Right cardiac atrium (tissue), 5 donors: ENCODE data around the gene MESD. TPM values are rescaled to one million over a fixed set of nuclear protein-coding genes. Genes with fewer than 3 reads are reported as not detected.

Experiments
- ATAC-seq, 2 donors: fragments of 200-7000 bp; cut with Tn5 transposase; one replicate each; pipeline versions ENCODE4 v1.8.0 to v1.9.1; 2020; ENCODE audit warnings: moderate library complexity in 2 of 2, mild to moderate bottlenecking in 1 of 2
- DNase-seq, 3 donors: peaks; one replicate each; pipeline ENCODE4 v3.0.0-alpha.2; 2020
- H3K27ac ChIP-seq: one replicate; pipeline ENCODE4 v1.5.1; 2013; ENCODE audit warnings: mild to moderate bottlenecking, low read length, control low read depth, moderate library complexity
- H3K27me3 ChIP-seq: one replicate; pipeline ENCODE4 v1.6.1; 2013; ENCODE audit not compliant: control insufficient read depth, insufficient read depth
- H3K4me1 ChIP-seq: one replicate; pipeline ENCODE4 v1.6.1; 2013; ENCODE audit warnings: low read length; ENCODE audit not compliant: control insufficient read depth, insufficient read depth
- H3K4me3 ChIP-seq: one replicate; pipeline ENCODE4 v1.5.1; 2013; ENCODE audit warnings: low read length, control low read depth
- H3K9me3 ChIP-seq: one replicate; pipeline ENCODE4 v1.6.1; 2013; ENCODE audit warnings: low read length; ENCODE audit not compliant: control insufficient read depth
- WGBS: extraction: QIAGEN DNeasy Blood & Tissue Kit; methylation state at CpG from one replicate; pipeline ENCODE4 v1.1.7; 2013; 5-methylcytosine and 5-hydroxymethylcytosine counted together
- intact Hi-C, 4 donors: fragments of 100-400 bp; cut with DNase I; formaldehyde crosslinking; loops; one replicate each; pipeline versions ENCODE4 v1.11.0 to v1.14.0; 2022 to 2023
- polyA plus RNA-seq: library from polyadenylated mRNA; stranded (reverse); fragments of 200-250 nt; gene quantifications from one replicate; pipeline ENCODE4 v1.2.3, GENCODE V29; 2013
- total RNA-seq, 4 donors: library from RNA; stranded (reverse); fragmentation: NEBNext Ultra II Directional; extraction: Animal tissue kit (Norgen Biotek cat#: 25700); gene quantifications; one replicate each; pipeline ENCODE4 v1.2.1, GENCODE V29; 2021
- donor health status: healthy with polysubstance abuse.
- donor health status: DM: no; HTN: yes; CAD: no.
- donor health status: DM: no; HTN: no; CAD: no.
- donor health status: DM: no; HTN: yes; CAD: no; lungs with severe emphysema.
- donor health status: DM: yes; HTN: yes; CAD: no.

MESD gene
- total and polyA plus RNA-seq, 5 donors, result 13.2 to 18.9 (median 16.4) TPM

DNA sequence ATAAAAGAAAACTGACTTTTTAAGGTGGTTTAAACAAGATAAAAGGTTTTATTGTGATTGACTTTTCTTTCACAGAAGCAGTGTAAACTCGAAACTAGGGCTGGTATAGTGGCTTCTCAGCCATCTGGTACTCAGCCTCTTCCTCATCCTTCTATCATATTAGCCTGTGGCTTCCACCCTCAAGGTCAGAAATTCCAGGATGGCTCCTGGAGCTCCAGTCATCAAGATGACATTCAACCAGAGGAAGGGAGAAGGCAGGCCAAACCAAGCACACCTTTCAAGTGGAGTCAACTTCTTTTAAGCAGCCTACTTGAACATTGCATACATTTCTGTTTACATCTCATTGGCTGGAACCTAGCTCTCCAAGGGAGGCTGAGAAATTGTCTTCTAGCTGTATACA lies 1.3 kb upstream of the MESD start:
- peaks cover 13% of the 10 kb centered on the region for H3K4me1 ChIP-seq
- no peak for ATAC-seq
- no peaks in the 10 kb centered on the region for H3K9me3 ChIP-seq
- WGBS, result 85% methylated on average over 1 of the region's 1 CpG
- DNase-seq, result no peak
- intact Hi-C loops, result loop anchor here in 2 of 4 donors (10.0 kb wide), 2 partner anchors 114 to 274 kb away; no protein-coding TSS in a partner anchor
- H3K27ac ChIP-seq, result peak overlapping the region; percentile 89
- H3K4me3 ChIP-seq, result no peak overlapping the region
- H3K27me3 ChIP-seq, result no peaks in the 10 kb centered on the region

DNA sequence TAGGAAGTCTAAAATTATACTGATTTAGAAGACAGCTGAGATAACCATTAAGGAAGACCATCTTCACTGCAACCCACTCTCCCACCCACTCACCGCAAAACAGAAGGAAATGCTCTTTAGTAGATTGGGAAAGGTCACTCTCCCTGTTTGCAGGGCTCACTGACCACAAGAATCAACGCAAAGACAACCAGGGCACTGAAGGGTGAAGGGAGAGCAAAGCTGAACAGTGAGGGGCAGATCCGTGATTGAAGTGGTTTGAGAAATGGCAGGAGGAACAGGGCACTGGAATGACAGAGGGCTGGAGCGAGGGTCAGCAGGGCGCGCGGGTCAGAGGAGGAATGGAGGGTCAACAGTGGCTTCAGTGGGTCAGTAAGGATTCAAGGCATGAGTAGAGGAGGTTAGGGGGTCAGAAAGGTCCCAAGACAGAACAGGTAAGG lies 520 bp downstream of the MESD start:
- Histone ChIP-seq H3K4me3 (peak overlapping the region; percentile 57), H3K27me3 (no peaks in the 10 kb centered on the region), H3K9me3 (no peaks in the 10 kb centered on the region), H3K27ac (peak overlapping the region; percentile 83), H3K4me1 (peaks cover 13% of the 10 kb centered on the region)
- ATAC-seq (no peak), DNase-seq (no peak)
- WGBS, result 0% methylated on average over 7 of the region's 7 CpGs
- intact Hi-C loops, result no loop called here

DNA sequence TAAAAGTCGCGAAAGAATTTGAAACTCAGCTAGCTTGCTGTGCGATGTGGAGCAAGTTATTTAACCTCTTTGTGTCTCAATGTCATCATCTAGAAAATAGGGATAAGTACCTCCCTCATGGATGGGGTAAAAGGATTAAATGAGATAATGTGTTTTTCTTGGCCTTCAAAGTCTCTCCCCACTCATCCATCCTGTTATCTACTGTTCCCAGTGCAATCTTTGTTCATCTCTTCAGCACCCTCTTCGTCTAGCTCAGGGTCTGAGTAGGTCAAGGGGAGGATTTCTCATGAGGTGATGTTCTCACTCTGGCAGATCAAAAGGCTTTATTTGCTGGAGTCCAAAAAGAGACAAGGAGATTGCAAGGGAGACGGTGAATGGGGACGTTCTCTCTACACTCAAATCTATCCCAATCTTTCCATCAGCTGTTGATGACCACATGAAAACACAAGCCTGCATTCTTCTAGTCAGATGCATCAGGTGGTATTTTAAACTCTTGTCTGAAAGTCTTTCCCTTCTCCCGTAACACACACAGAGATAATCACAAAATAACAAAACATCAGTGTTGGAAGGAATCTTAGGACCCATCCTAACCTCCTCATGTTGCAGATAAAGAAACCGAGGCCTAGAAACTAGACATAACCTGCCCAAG lies 1.3 kb downstream of the MESD start:
- WGBS, result 49% methylated on average over 8 of the region's 8 CpGs
- peaks cover 13% of the 10 kb centered on the region for H3K4me1 ChIP-seq
- peak overlapping the region; percentile 57 for H3K4me3 ChIP-seq
- no peaks in the 10 kb centered on the region for H3K9me3 ChIP-seq
- no peak overlapping the region for H3K27ac ChIP-seq
- ATAC-seq (no peak), DNase-seq (no peak)
- no peaks in the 10 kb centered on the region for H3K27me3 ChIP-seq
- intact Hi-C loops, result no loop called here

DNA sequence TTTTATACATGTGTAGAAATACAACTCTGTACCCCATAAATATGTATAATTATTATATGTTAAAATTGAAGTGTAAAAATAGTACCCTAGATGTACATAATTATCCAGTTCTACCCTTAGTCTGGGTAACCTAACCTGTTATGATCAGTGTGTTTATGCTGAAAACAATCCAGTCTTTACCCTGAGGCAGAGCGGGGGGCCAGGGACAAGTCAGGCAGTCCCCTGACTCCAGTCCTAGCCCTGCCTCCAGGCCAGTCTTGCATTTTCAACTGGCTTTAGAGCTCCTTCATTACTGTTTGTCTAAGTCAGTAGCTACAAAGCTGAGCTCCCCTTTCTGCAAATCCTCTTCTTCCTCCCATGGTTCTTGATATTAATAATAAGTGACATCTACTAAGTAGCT lies 3.1 kb downstream of the MESD start:
- no peak for ATAC-seq
- Histone ChIP-seq H3K4me1 (peaks cover 13% of the 10 kb centered on the region), H3K9me3 (no peaks in the 10 kb centered on the region), H3K27me3 (no peaks in the 10 kb centered on the region), H3K4me3 (no peak overlapping the region), H3K27ac (no peak overlapping the region)
- no peak for DNase-seq
- intact Hi-C loops, result no loop called here
- 100% methylated on average over 1 of the region's 1 CpG for WGBS

DNA sequence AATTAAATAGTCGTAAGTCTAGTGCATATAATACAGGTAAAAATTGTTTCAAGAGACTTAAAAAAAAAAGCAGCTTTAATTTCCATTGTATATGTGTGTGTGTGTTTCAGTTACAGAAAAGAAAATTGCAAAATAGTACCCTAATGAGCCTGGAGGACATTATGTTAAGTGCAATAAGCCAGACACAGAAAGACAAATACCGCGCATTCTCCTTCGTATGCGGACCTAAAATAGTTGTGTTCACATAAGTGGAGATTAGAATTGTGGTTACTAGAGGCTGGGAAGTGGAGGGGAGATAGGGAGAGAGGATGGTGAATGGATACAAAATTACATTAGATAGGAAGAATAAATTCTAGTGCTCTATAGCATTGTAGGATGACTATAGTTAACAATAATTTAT lies 3.6 kb downstream of the MESD start:
- intact Hi-C loops, result no loop called here
- Histone ChIP-seq H3K27me3 (no peaks in the 10 kb centered on the region), H3K4me3 (no peak overlapping the region), H3K27ac (no peak overlapping the region), H3K9me3 (no peaks in the 10 kb centered on the region), H3K4me1 (peaks cover 12% of the 10 kb centered on the region)
- 68% methylated on average over 5 of the region's 5 CpGs for WGBS
- DNase-seq (no peak), ATAC-seq (no peak)

DNA sequence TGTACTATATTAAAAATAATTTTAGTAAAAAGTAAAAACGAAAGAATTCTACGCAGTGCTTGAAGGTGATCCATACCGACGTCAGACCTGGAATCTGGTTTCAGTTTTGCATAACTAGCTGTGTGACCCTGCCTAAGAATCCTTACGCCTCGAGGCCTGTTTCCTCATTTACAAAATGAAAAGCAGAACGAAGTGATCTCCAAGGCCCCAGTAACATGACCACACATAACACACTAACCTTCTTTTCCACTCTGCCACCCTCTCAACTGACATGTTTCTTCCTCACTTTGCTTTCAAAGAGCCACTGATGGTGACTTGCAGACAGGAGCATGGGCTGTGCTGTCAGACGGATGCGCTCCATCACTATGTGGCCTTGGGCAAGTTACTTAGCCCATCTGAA lies 4.8 kb downstream of the MESD start:
- intact Hi-C loops, result no loop called here
- no peaks in the 10 kb centered on the region for H3K27me3 ChIP-seq
- H3K27ac ChIP-seq, result peak overlapping the region; percentile 3
- ATAC-seq (no peak), DNase-seq (no peak)
- H3K4me3 ChIP-seq, result no peak overlapping the region
- H3K4me1 ChIP-seq, result peaks cover 12% of the 10 kb centered on the region
- H3K9me3 ChIP-seq, result no peaks in the 10 kb centered on the region
- 70% methylated on average over 9 of the region's 9 CpGs for WGBS

DNA sequence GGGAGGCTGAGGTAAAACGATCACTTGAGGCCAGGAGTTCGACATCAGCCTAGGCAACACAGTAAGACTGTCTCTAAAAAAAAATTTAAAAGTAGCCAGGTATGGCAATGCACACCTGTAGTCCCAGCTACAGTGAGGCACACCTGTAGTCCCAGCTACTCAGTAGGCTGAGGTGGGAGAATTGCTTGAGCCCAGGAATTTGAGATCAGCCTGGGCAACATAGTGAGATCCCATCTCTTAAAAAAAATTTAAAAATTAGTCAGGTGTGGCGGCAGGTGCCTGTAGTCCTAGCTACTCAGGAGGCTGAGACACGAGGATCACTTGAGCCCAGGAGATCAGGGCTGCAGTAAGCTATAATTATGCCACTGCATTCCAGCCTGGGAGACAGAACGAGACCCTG lies 6.8 kb downstream of the MESD start:
- no peak overlapping the region for H3K27ac ChIP-seq
- WGBS, result 95% methylated on average over 5 of the region's 5 CpGs
- ATAC-seq (no peak), DNase-seq (no peak)
- no peaks in the 10 kb centered on the region for H3K27me3 ChIP-seq
- H3K4me1 ChIP-seq, result peaks cover 10% of the 10 kb centered on the region
- H3K4me3 ChIP-seq, result no peak overlapping the region
- H3K9me3 ChIP-seq, result no peaks in the 10 kb centered on the region
- intact Hi-C loops, result no loop called here

DNA sequence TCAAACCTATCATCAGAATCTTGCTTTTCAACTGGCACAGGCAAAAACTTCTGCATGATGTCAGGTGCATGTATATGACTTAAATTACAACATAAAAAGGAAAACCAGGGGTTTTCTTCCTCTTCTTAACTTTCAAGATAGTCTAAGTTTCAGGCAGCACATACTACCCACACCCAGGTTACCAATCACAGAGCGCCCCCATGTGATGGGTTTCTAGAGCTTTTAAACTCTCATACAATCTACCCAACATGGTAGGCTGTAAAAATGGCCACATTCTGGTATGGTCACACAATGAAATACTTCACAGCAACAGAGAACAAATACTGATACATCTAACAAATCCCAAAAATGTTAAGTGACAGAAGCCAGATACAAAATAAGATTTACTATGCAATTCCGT lies 7.4 kb downstream of the MESD start:
- no peak for DNase-seq
- Histone ChIP-seq H3K4me3 (no peak overlapping the region), H3K27me3 (no peaks in the 10 kb centered on the region), H3K4me1 (peaks cover 8% of the 10 kb centered on the region), H3K9me3 (no peaks in the 10 kb centered on the region), H3K27ac (no peak overlapping the region)
- WGBS, result 92% methylated on average over 2 of the region's 2 CpGs
- intact Hi-C loops, result no loop called here
- no peak for ATAC-seq

DNA sequence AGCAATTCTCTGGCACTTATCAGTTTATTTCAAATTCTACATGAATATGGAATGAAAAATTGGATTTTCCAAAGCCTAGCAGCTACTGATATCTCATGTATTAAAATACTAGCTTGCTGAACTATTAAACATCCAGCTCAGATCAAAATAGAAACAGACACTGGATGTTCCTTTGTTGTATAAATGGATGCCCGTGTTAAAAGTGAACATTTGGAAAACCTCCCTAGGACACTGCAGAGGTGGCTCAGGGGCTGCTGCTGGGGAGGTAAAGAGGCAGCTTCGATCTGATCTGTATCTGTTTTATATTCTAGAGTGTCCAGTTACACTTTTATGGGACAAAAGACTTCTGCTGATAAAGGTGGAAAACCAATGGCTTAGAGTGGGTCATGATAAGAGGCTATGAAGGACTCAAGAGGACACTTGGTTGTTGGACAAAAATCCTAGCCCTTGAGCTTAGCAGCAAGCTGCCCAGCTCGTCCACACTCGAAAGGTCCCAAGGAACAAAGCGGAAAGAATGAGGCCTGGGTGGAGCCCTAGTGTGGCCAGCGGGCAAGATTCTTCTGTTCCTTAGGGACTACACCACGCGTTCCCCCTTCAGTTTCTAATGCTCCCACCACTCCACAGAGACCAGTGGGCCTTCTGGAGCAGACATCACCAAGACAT lies 9.9 kb downstream of the MESD start:
- Histone ChIP-seq H3K4me1 (peaks cover 9% of the 10 kb centered on the region), H3K9me3 (no peaks in the 10 kb centered on the region), H3K27ac (peak overlapping the region; percentile 85), H3K27me3 (no peaks in the 10 kb centered on the region), H3K4me3 (no peak overlapping the region)
- intact Hi-C loops, result loop anchor here (10.0 kb wide), 3 partner anchors 285 to 525 kb away; no protein-coding TSS in a partner anchor
- peak in 1 of 2 donors; percentile 6 for ATAC-seq
- 76% methylated on average over 8 of the region's 8 CpGs for WGBS
- DNase-seq, result no peak

DNA sequence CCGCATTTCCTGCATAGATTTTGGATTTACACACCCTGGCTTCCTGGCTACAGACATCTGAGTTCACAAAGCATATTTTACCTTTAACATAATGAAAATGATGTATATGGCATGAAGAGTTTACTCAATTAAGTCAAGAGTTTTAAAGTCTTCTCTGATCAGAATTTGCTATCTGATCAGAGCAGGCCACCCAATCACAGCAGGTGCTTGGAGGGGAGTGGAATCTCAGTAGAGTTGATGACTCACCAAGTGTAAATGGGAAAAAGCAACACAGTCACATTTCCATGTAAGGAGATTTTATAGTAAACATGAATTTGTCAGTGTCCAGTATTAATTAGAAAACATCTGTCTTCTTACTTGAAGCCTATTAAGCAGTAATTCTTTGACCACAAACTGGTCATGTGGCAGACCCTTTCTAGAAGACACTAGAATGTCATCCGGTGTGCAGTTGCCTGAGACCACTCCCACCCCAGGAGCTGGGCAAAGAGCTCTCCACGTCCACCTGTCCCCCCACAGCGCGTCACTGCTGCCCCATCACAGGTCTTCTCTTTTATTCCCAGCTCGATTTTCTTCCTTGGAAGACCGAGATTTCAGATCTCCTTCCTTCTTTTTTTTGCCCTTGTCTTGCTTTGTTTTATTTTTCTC lies 10.8 kb downstream of the MESD start:
- Histone ChIP-seq H3K4me1 (peaks cover 9% of the 10 kb centered on the region), H3K27ac (peak overlapping the region; percentile 56), H3K9me3 (no peaks in the 10 kb centered on the region), H3K27me3 (no peaks in the 10 kb centered on the region), H3K4me3 (no peak overlapping the region)
- ATAC-seq (no peak), DNase-seq (no peak)
- WGBS, result 93% methylated on average over 7 of the region's 7 CpGs
- intact Hi-C loops, result loop anchor here (10.0 kb wide), 3 partner anchors 286 to 524 kb away; no protein-coding TSS in a partner anchor

DNA sequence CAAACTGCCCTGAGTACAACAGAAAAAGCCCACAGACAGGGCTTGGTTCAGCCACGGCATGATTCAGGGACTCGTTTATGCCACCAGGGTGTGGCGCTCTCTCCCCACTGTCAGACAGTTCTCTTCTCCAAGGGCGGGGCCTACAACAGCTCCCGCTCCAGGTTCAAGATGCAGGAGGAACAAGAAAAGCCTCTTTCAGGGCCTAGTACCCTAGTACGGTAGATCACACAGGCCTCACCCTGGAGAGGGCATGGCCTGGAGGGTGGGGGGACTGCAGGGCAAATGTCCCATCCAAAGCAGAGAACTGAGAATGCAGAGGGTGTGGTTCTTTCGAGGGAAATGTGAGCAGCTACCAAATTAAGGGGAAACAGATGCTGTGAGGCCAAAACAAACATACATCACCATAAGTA lies 12.0 kb downstream of the MESD start:
- no peaks in the 10 kb centered on the region for H3K27me3 ChIP-seq
- H3K9me3 ChIP-seq, result no peaks in the 10 kb centered on the region
- peak; percentile 74 to 85 (median 81) for DNase-seq
- peak; percentile 82 for ATAC-seq
- intact Hi-C loops, result loop anchor here (10.0 kb wide), 3 partner anchors 287 to 523 kb away; no protein-coding TSS in a partner anchor
- no peak overlapping the region for H3K4me3 ChIP-seq
- H3K27ac ChIP-seq, result no peak overlapping the region
- peaks cover 9% of the 10 kb centered on the region for H3K4me1 ChIP-seq
- WGBS, result 33% methylated on average over 7 of the region's 7 CpGs
